VCaP (cell line): ENCODE data around the gene COLEC12.

Source experiments
- H3K27ac ChIP-seq: fragments of 450-650 bp; 2 replicates; pipeline ENCODE4 v1.5.1; 2017
- CTCF ChIP-seq: fragments of 450-650 bp; conservative IDR thresholded peaks from 2 replicates; pipeline ENCODE4 v1.5.1; 2017; ENCODE audit warnings: mild to moderate bottlenecking, moderate library complexity

The COLEC12 gene

GRCh38 chr18:484749-485464 is 15.6 kb downstream of the COLEC12 start:
- TF ChIP-seq CTCF, result no peak
- H3K27ac ChIP-seq, result peak overlapping the region; percentile 3; the same call in 1 of the 2 replicates

- no peak for TF ChIP-seq CTCF
- no peak overlapping the region for H3K27ac ChIP-seq
Measured at GRCh38 chr18:478681-479080, 21.8 kb downstream of the COLEC12 start.

GRCh38 chr18:477565-477964 is 22.9 kb downstream of the COLEC12 start:
- peak; percentile 77 for TF ChIP-seq CTCF

GRCh38 chr18:476251-476664 is 24.2 kb downstream of the COLEC12 start:
- TF ChIP-seq CTCF, result 0 out of 2 replicates have a peak, but pooled peaks have one; percentile 21
- peak overlapping the region; percentile 61 for H3K27ac ChIP-seq

More at GRCh38 chr18:477565-477964, 22.9 kb downstream of the COLEC12 start:
- peak overlapping the region; percentile 61; the same call in 1 of the 2 replicates for H3K27ac ChIP-seq

GRCh38 chr18:475202-476031 is 25.1 kb downstream of the COLEC12 start:
- TF ChIP-seq CTCF, result no peak
- H3K27ac ChIP-seq, result peak overlapping the region; percentile 61

- H3K27ac ChIP-seq, result peak overlapping the region; percentile 61; the same call in 1 of the 2 replicates
- no peak for TF ChIP-seq CTCF
Measured at GRCh38 chr18:474416-474815, 26.1 kb downstream of the COLEC12 start.

- H3K27ac ChIP-seq, result no peak overlapping the region
- TF ChIP-seq CTCF, result no peak
Measured at GRCh38 chr18:473802-474201, 26.7 kb downstream of the COLEC12 start.
